Measurements from ENCODE around the gene CD81.

GRCh38 chr11:2362414-2362813, 14.7 kb upstream of the CD81 start:
- no peak for TF ChIP-seq KDM4B (IDR thresholded peaks at IDR 0.05; ENCODE audit: borderline replicate concordance in 2 of 2, low read depth in 1 of 2)
- TF ChIP-seq HNRNPL (IDR thresholded peaks at IDR 0.05; ENCODE audit: low read depth, low read length), result no peak
- TF ChIP-seq E4F1 (CRISPR knock-in tag; IDR thresholded peaks at IDR 0.05; ENCODE audit: borderline replicate concordance), result no peak
- TF ChIP-seq JUND (IDR thresholded peaks at IDR 0.05; ENCODE audit: borderline replicate concordance, low read depth, low read length), result no peak
- TF ChIP-seq JUND (tag; IDR thresholded peaks at IDR 0.05; ENCODE audit: borderline replicate concordance, low read depth, low read length), result no peak
- TF ChIP-seq MAX (CRISPR knock-in tag; IDR thresholded peaks at IDR 0.05), result no peak
- TF ChIP-seq BHLHE40 (IDR thresholded peaks at IDR 0.05; ENCODE audit: low read length), result no peak
- no peak for TF ChIP-seq TAF1 (IDR thresholded peaks at IDR 0.05; ENCODE audit: control insufficient read depth, extremely low read depth, insufficient read depth, low read length, severe bottlenecking)
- TF ChIP-seq ZNF740 (CRISPR knock-in tag; IDR thresholded peaks at IDR 0.05), result no peak
- TF ChIP-seq ZNF740 (tag; IDR thresholded peaks at IDR 0.05), result no peak
- no peak for TF ChIP-seq EHMT2 (IDR thresholded peaks at IDR 0.05)
- no peak for TF ChIP-seq CTCF (IDR thresholded peaks at IDR 0.05 in 2 of 3, conservative IDR thresholded peaks at IDR 0.05 in 1 of 3; ENCODE audit: insufficient read depth in 2 of 3, low read depth in 1 of 3, low read length in 3 of 3)
- TF ChIP-seq E2F4 (CRISPR knock-in tag; IDR thresholded peaks at IDR 0.05; ENCODE audit: low read depth), result no peak
